PC-3 (cell line): ENCODE data around the gene CARD11. TPM values are rescaled to one million over a fixed set of nuclear protein-coding genes. Genes with fewer than 3 reads are reported as not detected.

Experiments used
- ATAC-seq: fragments of 200-7000 bp; cut with Tn5 transposase; 2 replicates; pipeline ENCODE4 v1.9.1; 2020; ENCODE audit warnings: mild to moderate bottlenecking, moderate library complexity
- BruUV-seq: library from RNA; stranded (reverse); fragments of 400-500 nt; replicated peaks from 2 replicates; lab custom pipeline; 2021; lab: Mats Ljungman, UMichigan
- CTCF ChIA-PET: fragments of 300-600 bp; sonication (Branson Sonifier 250); formaldehyde crosslinking; loops from one replicate; lab custom pipeline; 2022; ENCODE audit warnings: antibody characterized with exemption; lab: Charles Lee
- POLR2A ChIA-PET: fragments of 300-600 bp; sonication (Branson Sonifier 250); formaldehyde crosslinking; loops from one replicate; lab custom pipeline; 2022; ENCODE audit warnings: antibody characterized with exemption; ENCODE audit not compliant: unreplicated experiment; lab: Charles Lee
- DNase-seq: peaks from one replicate; pipeline ENCODE4 v3.0.0-alpha.2; 2015
- H2AFZ ChIP-seq: fragments of 300-600 bp; sonication (generic); 2 replicates; pipeline ENCODE4 v1.6.0; 2016; ENCODE audit warnings: antibody characterized with exemption, low read length
- H3F3A ChIP-seq: fragments of 300-600 bp; sonication (generic); one replicate; pipeline ENCODE4 v1.6.0; 2017; ENCODE audit warnings: antibody characterized with exemption, low read length, control low read depth, mild to moderate bottlenecking; ENCODE audit not compliant: unreplicated experiment
- H3K27ac ChIP-seq: fragments of 300-600 bp; sonication (generic); 2 replicates; pipeline ENCODE4 v1.5.1; 2016; ENCODE audit warnings: mild to moderate bottlenecking, low read length
- H3K27me3 ChIP-seq: fragments of 300-600 bp; sonication (generic); 2 replicates; pipeline ENCODE4 v1.6.1; 2016; ENCODE audit warnings: low read length, mixed read lengths
- H3K36me3 ChIP-seq: fragments of 300-600 bp; sonication (generic); 2 replicates; pipeline ENCODE4 v1.6.1; 2016; ENCODE audit warnings: low read depth, mixed run types, low read length, mixed read lengths
- H3K4me1 ChIP-seq: fragments of 300-600 bp; sonication (generic); 2 replicates; pipeline ENCODE4 v1.5.1; 2016; ENCODE audit warnings: low read length; ENCODE audit not compliant: insufficient read depth
- H3K4me2 ChIP-seq: fragments of 300-600 bp; sonication (generic); 2 replicates; pipeline ENCODE4 v1.6.0; 2016; ENCODE audit warnings: low read length
- H3K4me3 ChIP-seq: fragments of 300-600 bp; sonication (generic); 2 replicates; pipeline ENCODE4 v1.5.1; 2016; ENCODE audit warnings: mild to moderate bottlenecking, low read length, mixed read lengths
- H3K79me2 ChIP-seq: fragments of 300-600 bp; sonication (generic); 2 replicates; pipeline ENCODE4 v1.6.1; 2017; ENCODE audit warnings: low read length, mixed read lengths
- H3K9ac ChIP-seq: fragments of 300-600 bp; sonication (generic); 2 replicates; pipeline ENCODE4 v1.6.0; 2016; ENCODE audit warnings: mild to moderate bottlenecking, low read length
- H3K9me2 ChIP-seq: fragments of 300-600 bp; sonication (generic); replicated peaks from 2 replicates; pipeline ENCODE4 v1.6.1; 2016; ENCODE audit warnings: mixed run types, low read length, mixed read lengths
- H3K9me3 ChIP-seq: fragments of 300-600 bp; sonication (generic); 2 replicates; pipeline ENCODE4 v1.6.1; 2016; ENCODE audit warnings: low read length, mixed read lengths
- H4K20me1 ChIP-seq: fragments of 300-600 bp; sonication (generic); 2 replicates; pipeline ENCODE4 v1.6.1; 2016; ENCODE audit warnings: low read length, mixed read lengths
- EZH2 ChIP-seq: fragments of 300-600 bp; sonication (generic); IDR thresholded peaks from one replicate; pipeline ENCODE4 v1.6.1; 2017; ENCODE audit warnings: antibody characterized with exemption, mild to moderate bottlenecking, low read length; ENCODE audit not compliant: unreplicated experiment
- EZH2phosphoT487 ChIP-seq: fragments of 300-600 bp; sonication (generic); IDR thresholded peaks from 2 replicates; pipeline ENCODE4 v1.6.1; 2018; ENCODE audit warnings: mild to moderate bottlenecking, antibody characterized with exemption, low read length, borderline replicate concordance
- intact Hi-C: fragments of 100-400 bp; cut with micrococcal nuclease; formaldehyde crosslinking; loops from 2 replicates; pipeline ENCODE4 v1.9.0; 2023
- total RNA-seq: library from RNA; depleted of rRNA; stranded (reverse); fragments of >200 nt; gene quantifications from 2 replicates; pipeline ENCODE4 v1.2.3, GENCODE V29; 2014
- TF ChIP-seq, protein P1 (sequence below): fragments of 300-600 bp; sonication (generic); conservative IDR thresholded peaks from 2 replicates; pipeline ENCODE4 v1.5.1; 2017; ENCODE audit warnings: antibody characterized with exemption, low read depth, mild to moderate bottlenecking, low read length

Gene CARD11
- total RNA-seq, 1 experiment from 2014 or later, result not detected

DNA sequence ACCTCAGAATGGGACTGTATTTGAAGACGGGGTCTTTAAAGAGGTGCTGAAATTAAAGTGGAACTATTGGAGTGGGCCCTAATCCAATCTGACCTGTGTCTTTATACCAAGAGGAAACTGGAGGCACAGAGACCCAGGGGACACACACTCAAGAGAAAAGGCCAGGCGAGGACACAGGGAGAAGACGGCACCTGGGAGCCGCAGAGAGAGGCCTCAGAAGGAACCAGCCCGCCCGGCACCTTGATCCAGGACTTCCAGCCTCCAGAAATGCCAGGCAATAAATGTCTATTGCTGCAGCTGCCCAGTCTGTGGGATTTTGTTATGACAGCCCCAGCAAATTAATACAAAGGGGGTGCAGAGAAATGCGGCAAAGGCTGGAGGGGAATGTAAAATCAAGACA is 10.5 kb downstream of the CARD11 start:
- ChIA-PET CTCF (no interaction called here), POLR2A (no interaction called here)
- no peaks in the 10 kb centered on the region for H3F3A ChIP-seq
- no peaks in the 10 kb centered on the region for H3K9me3 ChIP-seq
- no peak overlapping the region for H3K9ac ChIP-seq
- no peak overlapping the region for H3K27ac ChIP-seq
- TF ChIP-seq EZH2phosphoT487 (no peak), EZH2 (no peak)
- TF ChIP-seq, protein P1, sequence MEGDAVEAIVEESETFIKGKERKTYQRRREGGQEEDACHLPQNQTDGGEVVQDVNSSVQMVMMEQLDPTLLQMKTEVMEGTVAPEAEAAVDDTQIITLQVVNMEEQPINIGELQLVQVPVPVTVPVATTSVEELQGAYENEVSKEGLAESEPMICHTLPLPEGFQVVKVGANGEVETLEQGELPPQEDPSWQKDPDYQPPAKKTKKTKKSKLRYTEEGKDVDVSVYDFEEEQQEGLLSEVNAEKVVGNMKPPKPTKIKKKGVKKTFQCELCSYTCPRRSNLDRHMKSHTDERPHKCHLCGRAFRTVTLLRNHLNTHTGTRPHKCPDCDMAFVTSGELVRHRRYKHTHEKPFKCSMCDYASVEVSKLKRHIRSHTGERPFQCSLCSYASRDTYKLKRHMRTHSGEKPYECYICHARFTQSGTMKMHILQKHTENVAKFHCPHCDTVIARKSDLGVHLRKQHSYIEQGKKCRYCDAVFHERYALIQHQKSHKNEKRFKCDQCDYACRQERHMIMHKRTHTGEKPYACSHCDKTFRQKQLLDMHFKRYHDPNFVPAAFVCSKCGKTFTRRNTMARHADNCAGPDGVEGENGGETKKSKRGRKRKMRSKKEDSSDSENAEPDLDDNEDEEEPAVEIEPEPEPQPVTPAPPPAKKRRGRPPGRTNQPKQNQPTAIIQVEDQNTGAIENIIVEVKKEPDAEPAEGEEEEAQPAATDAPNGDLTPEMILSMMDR, result no peak
- no peaks in the 10 kb centered on the region for H3K27me3 ChIP-seq
- intact Hi-C loops, result no loop called here
- BruUV-seq, result no TSS peak
- DNase-seq (no peak), ATAC-seq (no peak)
- no peak overlapping the region for H3K4me3 ChIP-seq
- H3K79me2 ChIP-seq, result no peaks in the 10 kb centered on the region
- H3K4me2 ChIP-seq, result no peak overlapping the region
- H2AFZ ChIP-seq, result no peak overlapping the region
- H3K9me2 ChIP-seq, result no peaks in the 10 kb centered on the region
- H4K20me1 ChIP-seq, result no peaks in the 10 kb centered on the region
- H3K4me1 ChIP-seq, result peaks cover 1% of the 10 kb centered on the region
- no peaks in the 10 kb centered on the region for H3K36me3 ChIP-seq

- no peaks in the 10 kb centered on the region for H3K27me3 ChIP-seq
- H3K4me3 ChIP-seq, result no peak overlapping the region
- BruUV-seq, result no TSS peak
- ChIA-PET POLR2A (no interaction called here), CTCF (no interaction called here)
- H3K79me2 ChIP-seq, result no peaks in the 10 kb centered on the region
- no peak overlapping the region for H3K4me2 ChIP-seq
- intact Hi-C loops, result no loop called here
- H3K9me3 ChIP-seq, result no peaks in the 10 kb centered on the region
- no peak overlapping the region for H3K27ac ChIP-seq
- DNase-seq, result no peak
- no peak overlapping the region for H2AFZ ChIP-seq
- H3K36me3 ChIP-seq, result no peaks in the 10 kb centered on the region
- no peak for ATAC-seq
- TF ChIP-seq EZH2, result no peak
- no peak for TF ChIP-seq EZH2phosphoT487
- TF ChIP-seq, protein P1, result no peak
- H3F3A ChIP-seq, result no peaks in the 10 kb centered on the region
- no peaks in the 10 kb centered on the region for H4K20me1 ChIP-seq
- peaks cover 10% of the 10 kb centered on the region for H3K4me1 ChIP-seq
- H3K9me2 ChIP-seq, result no peaks in the 10 kb centered on the region
- no peak overlapping the region for H3K9ac ChIP-seq
Measured at GRCh38 chr7:3032256-3032655, 11.4 kb downstream of the CARD11 start.

DNA sequence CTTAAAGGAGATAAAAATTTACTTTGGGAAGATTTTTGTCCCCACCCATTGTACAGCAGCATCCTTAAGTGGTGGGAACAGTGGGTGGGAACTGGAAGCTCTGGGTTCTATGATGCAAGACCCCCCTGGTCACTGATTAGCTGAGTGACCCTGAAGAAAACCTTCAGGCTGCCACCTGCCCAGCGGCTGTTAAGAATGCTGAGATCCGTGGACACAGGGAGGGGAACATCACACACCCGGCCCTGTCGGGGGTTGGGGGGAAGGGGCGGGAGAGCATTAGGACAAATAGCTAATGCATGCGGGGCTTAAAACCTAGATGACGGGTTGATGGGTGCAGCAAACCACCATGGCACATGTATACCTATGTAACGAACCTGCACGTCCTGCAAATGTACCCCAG is 14.5 kb downstream of the CARD11 start:
- Histone ChIP-seq H3K79me2 (no peaks in the 10 kb centered on the region), H3K4me2 (no peak overlapping the region), H4K20me1 (no peaks in the 10 kb centered on the region), H3K27me3 (0 out of 2 replicates have a peak, but pooled peaks cover under 1% of the 10 kb centered on the region), H3K4me1 (peaks cover 11% of the 10 kb centered on the region), H3K4me3 (no peak overlapping the region), H3K27ac (no peak overlapping the region), H3F3A (no peaks in the 10 kb centered on the region), H3K9ac (no peak overlapping the region), H3K36me3 (no peaks in the 10 kb centered on the region), H3K9me3 (no peaks in the 10 kb centered on the region), H2AFZ (no peak overlapping the region), H3K9me2 (no peaks in the 10 kb centered on the region)
- ATAC-seq, result no peak
- intact Hi-C loops, result no loop called here
- no peak for DNase-seq
- no peak for TF ChIP-seq EZH2phosphoT487
- TF ChIP-seq EZH2, result no peak
- TF ChIP-seq, protein P1, result no peak
- ChIA-PET POLR2A (no interaction called here), CTCF (no interaction called here)
- BruUV-seq, result no TSS peak
